Activated naive CD4-positive, alpha-beta T cell (primary cell): ENCODE measurements around the gene ABCA4.
"Not testable (repeated sequence)": the region's sequence is repeated elsewhere in the genome, so short reads cannot be mapped to it uniquely, and the experiment has no call there.

Experiments used
- DNase-seq, 4 experiments: peaks; one replicate each; lab custom pipeline; 2025; lab: John Stamatoyannopoulos, UW

ABCA4 gene

GRCh38 chr1:93979040-93979717 is 141.8 kb downstream of the ABCA4 start:
- DNase-seq = no peak

DNA sequence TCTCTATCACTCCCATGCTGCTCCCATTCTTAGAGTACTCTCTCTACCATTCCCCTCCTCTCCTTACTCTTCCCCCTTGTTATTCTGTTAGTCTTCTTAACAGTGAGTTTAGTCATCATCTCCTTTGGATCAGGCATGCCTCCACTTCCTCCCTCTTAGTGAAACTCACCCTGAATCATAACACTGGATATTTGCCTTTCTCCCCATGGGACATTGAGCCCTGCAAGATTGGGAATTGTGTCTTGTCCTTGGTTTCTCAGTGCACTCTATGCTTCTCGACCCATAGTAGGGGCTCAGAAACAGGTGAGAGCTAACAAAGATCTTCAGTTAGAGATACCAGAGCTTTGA is 143.4 kb downstream of the ABCA4 start:
- no peak for DNase-seq

DNA sequence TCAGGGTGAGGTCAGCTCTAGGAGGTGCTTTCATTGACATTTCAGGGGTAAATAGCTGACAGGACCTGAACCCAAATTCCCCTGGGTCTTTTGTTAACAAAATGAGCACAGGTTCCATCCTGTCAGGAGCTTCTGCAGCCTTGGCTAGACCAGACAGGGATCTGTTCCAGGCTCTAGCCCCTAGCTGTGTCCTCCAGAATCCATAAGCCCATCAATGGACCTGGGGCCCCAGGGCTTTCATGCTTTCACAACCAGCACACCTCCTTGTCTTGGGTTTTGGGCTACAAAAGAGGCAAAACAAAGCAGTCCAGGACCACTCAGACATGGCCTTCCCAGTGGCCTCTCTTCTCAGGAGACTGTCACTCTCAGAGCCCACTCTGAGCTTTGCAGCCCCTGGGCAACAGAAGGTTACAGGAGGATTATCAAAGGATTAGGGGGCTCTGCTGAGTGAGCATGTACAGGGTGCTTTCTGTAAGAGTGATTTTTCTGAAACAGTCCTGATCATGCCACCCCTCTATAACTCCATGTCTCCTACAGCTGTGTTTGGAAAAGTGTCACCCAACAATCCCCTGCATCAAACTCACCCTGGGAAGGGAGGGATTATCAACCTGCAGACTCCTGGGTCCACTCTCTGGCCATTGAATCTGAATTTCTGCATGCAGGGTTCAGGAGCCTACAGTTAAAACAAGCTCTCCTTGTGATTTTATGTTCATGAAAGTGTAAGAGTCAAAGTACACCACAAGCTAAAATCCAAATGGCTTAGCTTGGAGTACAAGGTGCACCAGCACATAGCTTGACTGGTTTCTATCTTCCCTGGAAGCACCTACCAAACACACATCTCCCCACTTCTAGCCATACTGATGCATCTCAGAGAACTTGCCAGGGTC is 144.0 kb downstream of the ABCA4 start:
- DNase-seq = no peak

- no peak for DNase-seq
Measured at GRCh38 chr1:93976291-93976690, 144.7 kb downstream of the ABCA4 start.

- no peak for DNase-seq
Measured at GRCh38 chr1:93972341-93972740, 148.6 kb downstream of the ABCA4 start.

DNA sequence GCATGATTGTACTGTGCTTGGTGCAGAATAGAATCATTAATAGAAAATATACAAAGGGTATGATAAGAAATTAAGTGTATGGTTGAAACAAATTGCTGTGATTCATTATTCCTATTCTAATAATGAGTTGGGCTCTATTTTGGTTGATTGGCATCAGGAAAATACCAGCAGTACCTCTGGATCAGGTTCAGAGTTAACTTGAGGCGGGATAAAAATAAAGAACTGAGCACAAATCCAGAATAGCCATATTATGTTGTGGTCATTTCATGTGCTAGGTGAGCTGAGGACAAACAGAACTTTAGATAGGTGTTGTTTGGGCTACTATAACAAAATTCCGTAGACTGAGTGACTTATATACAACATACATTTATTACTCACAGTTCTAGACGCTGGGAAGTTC is 151.1 kb downstream of the ABCA4 start:
- DNase-seq = no peak

DNA sequence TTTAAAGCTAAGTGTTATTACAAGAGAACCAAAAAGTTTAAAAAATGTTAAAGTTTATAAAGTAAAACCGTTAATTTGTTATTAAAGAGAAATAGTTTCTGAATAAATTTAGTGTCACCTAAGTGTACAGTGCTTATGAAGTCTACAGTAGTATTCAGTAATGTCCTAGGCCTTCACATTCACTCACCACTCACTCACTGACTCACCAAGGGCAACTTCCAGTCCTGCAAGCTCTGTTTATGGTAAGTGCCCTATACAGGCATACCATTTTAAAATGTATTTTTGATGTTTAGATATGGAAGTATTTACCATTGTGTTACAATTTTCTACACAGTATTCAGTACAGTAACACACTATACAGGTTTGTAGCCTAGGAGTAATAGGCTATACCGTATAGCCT is 151.6 kb downstream of the ABCA4 start:
- no peak for DNase-seq

- no peak for DNase-seq
Measured at GRCh38 chr1:93967306-93967705, 153.6 kb downstream of the ABCA4 start.

GRCh38 chr1:93965888-93966287 is 155.1 kb downstream of the ABCA4 start:
- DNase-seq = no peak

GRCh38 chr1:93965256-93965655 is 155.7 kb downstream of the ABCA4 start:
- DNase-seq = no peak

- DNase-seq = no peak
Measured at GRCh38 chr1:93964777-93965200, 156.2 kb downstream of the ABCA4 start.

DNA sequence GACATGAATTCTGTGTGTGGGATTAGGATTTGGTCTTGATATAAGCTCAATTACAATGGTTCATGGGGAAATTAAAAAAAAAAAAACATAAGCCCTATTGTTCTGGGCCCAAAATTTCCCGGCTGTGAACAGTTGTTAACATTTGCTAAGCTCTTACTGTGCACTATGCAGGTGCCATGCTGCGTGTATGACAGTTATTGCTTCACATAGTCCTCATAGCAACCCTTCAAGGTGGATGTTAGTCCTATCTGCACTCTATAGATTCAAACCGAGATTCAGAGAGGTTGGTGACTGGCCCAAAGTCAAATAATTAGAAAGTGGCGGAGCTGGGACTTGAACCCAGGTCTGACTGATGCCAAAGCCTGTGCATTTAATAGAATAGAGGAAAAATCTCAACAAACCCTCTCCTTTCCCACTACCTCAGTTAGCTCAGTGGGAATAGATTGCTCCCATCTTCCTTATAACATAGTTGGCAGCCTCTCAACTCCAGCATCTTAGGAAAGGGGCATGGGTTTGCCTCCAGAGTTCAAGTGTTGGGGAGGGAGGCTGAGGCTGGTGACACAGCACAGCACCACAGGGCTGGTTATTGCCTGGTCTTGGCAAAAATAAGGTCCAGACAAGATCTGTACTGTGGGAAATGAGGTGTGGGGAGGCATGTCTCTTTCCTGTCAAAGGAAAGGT is 156.7 kb downstream of the ABCA4 start:
- no peak for DNase-seq

DNA sequence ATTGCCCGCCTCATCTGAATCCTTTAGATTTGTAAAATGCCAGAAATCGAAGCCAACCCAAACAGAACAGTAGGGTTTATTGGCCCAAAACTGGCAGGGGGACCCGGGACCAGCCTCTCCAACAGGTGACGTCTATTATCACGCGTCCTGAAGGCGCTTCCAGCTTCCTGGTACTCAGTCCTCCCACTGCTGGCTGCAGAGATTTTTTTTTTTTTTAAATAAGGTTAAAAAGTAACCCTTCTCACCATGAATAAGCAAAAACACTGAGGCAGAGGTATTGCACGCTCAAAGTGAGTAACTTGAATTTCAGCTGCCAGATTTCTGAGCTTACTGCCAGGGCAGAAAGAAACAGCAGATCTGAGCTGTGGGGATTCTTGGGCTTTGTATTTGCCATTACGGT is 157.4 kb downstream of the ABCA4 start:
- DNase-seq = no peak

- no peak for DNase-seq
Measured at GRCh38 chr1:93961906-93962305, 159.0 kb downstream of the ABCA4 start.

DNA sequence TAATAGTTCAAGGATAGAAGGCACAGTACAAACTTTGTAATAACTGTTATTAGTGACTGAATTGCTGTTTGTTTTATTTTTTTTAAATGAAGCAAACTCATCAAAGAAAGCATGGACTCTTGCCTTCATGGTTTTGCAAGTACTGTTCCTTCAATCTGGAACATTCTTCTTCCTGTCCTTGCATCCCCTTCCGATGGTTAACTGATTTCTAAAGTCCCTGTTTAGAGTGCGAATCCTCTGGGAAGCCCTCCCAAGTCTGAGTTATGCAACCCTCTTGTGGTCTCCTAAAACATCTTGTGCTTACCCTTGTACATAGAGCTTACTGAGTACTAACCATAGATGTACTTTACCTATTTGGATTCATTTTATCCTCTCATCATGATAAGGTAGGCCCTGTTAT is 159.5 kb downstream of the ABCA4 start:
- no peak for DNase-seq

- DNase-seq = no peak
Measured at GRCh38 chr1:93960641-93961147, 160.3 kb downstream of the ABCA4 start.

GRCh38 chr1:93959413-93959812 is 161.5 kb downstream of the ABCA4 start:
- no peak for DNase-seq

DNA sequence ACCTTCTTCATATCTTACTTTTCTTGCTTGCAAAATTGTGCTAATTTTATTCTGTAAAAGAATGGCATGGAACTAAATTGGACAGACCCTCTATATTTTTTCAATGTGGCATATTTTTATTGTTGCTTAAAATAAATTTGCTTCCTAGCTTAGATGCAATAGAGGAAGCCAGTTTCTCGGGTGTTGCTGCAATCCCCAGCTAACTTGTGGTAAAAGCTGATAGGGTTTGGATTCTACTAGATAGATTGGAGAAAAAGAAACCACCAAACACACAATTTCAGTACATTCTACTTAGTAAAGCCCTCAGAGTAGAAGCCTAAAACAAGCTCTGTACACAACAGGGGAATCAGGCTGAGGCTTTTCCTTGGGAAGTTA is 162.2 kb downstream of the ABCA4 start:
- DNase-seq = no peak

DNA sequence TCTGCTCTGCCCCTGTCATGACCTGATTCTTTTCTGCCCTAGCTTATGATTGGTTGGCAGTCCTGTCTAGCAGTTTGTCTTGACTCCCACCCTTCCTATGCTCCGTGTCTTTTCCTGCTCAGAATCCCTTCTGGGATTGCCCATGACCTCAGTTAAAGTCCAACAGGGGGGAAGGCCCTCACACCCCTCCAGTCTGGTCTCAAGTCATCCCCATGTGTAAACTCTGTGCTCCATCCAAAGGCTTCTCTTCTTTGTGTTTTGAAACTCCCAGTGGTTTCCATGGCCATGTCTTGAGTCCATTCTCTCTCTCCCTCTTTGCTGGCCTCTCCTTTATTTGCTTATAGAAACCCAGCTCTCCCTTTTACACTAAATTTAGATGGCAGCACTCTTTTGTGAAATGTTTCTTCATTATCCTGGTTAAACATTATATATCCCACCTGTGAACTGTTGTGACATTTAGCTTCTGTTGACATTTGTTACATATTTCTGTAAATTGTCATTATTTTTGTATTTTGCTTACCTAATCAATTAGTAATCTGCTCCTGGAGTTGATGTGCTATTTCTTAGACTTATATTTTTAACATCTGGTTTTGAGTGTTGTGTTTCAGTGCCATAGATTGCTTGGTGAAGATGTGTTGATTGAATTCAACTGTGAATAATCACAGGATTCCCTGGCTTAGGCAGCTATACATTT is 162.8 kb downstream of the ABCA4 start:
- DNase-seq = no peak

DNA sequence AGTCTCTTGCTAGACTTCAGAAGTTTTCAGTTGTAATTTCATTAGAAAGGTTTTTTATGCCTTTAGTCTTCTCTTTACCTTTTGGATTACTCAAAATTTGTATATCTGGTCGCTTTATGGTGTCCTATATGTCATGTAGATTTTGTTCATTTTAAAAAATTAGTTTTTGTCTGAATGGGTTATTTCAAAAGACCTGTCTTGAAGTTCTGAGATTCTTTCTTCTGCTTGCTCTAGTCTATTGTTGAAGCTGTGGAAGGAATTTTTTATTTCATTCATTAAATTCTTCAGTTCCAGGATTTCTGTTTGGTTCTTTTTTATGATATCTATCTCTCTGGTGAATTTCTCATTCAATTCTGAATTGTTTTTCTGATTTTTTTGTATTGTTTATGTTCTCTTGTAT is 165.2 kb downstream of the ABCA4 start:
- DNase-seq = no peak

DNA sequence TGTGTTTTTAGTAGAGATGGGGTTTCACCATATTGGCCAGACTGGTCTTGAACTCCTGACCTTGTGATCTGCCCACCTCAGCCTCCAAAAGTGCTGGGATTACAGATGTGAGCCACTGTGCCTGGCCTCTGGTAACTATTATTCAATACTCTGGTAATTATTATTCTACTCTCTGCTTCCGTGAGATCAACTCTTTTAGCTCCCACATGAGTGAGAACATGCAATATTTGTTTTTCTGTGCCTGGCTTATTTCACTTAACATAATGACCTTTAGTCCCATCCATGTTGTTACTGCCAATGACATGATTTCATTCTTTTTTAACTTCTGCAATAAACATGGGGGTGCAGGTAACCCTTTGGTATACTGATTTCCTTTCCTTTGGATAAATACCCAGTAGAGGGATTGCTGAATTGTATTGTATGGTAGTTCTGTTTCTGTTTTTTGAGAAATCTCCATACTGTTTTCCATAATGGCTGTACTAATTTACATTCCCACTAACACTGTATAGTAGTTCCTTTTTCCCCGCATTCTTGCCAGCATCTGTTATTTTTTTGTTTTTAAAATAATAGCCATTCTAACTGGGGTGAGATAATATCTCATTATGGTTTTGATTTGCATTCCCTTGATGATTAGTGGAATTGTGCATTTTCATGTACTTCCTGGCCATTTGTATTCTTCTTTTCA is 173.8 kb downstream of the ABCA4 start:
- DNase-seq = not testable (repeated sequence)
